ENCODE results near the gene NEDD4.
"Not testable (repeated sequence)": the region's sequence is repeated elsewhere in the genome, so short reads cannot be mapped to it uniquely, and the experiment has no call there.

The NEDD4 gene

GRCh38 chr15:55879181-55879580 lies 114.2 kb downstream of the NEDD4 start:
- DNase-seq: no peak

GRCh38 chr15:55873024-55873720 lies 120.2 kb downstream of the NEDD4 start:
- no peak for DNase-seq

GRCh38 chr15:55872471-55872870 lies 120.9 kb downstream of the NEDD4 start:
- no peak for DNase-seq

GRCh38 chr15:55869660-55870059 lies 123.8 kb downstream of the NEDD4 start:
- no peak for DNase-seq

- DNase-seq: no peak
Measured at GRCh38 chr15:55868707-55869106, 124.7 kb downstream of the NEDD4 start.

- not testable (repeated sequence) for DNase-seq
Measured at GRCh38 chr15:55868291-55868690, 125.1 kb downstream of the NEDD4 start.

- no peak for DNase-seq
Measured at GRCh38 chr15:55863911-55864310, 129.5 kb downstream of the NEDD4 start.

GRCh38 chr15:55861115-55861514 lies 132.3 kb downstream of the NEDD4 start:
- DNase-seq: no peak

- DNase-seq: no peak
Measured at GRCh38 chr15:55860468-55860867, 132.9 kb downstream of the NEDD4 start.

- DNase-seq: no peak
Measured at GRCh38 chr15:55859681-55860080, 133.7 kb downstream of the NEDD4 start.

GRCh38 chr15:55858661-55859060 lies 134.8 kb downstream of the NEDD4 start:
- DNase-seq: no peak

GRCh38 chr15:55856506-55857164 lies 136.8 kb downstream of the NEDD4 start:
- no peak for DNase-seq

GRCh38 chr15:55853134-55853533 lies 140.3 kb downstream of the NEDD4 start:
- no peak for DNase-seq

GRCh38 chr15:55846116-55846707 lies 147.2 kb downstream of the NEDD4 start:
- no peak for DNase-seq

GRCh38 chr15:55842897-55843296 lies 150.5 kb downstream of the NEDD4 start:
- not testable (repeated sequence) for DNase-seq

- DNase-seq: no peak
Measured at GRCh38 chr15:55835866-55836265, 157.5 kb downstream of the NEDD4 start.

- no peak for DNase-seq
Measured at GRCh38 chr15:55834331-55834730, 159.1 kb downstream of the NEDD4 start.

GRCh38 chr15:55829826-55830225 lies 163.6 kb downstream of the NEDD4 start:
- DNase-seq: no peak

- no peak for DNase-seq
Measured at GRCh38 chr15:55827955-55828354, 165.5 kb downstream of the NEDD4 start.

GRCh38 chr15:55827204-55827603 lies 166.2 kb downstream of the NEDD4 start:
- no peak for DNase-seq

- no peak for DNase-seq
Measured at GRCh38 chr15:55824857-55825613, 168.4 kb downstream of the NEDD4 start.

- DNase-seq: no peak
Measured at GRCh38 chr15:55823699-55824340, 169.6 kb downstream of the NEDD4 start.

GRCh38 chr15:55823191-55823670 lies 170.2 kb downstream of the NEDD4 start:
- DNase-seq: no peak

All from activated CD4-positive, CD25-positive, alpha-beta regulatory T cell treated with anti-CD3 and anti-CD28 coated beads, Interleukin-2, amount 50 U/mL, for 72 hours (primary cell).